AG10803 (cell line): ENCODE data around the gene BHMT2.
A peak's percentile ranks its signal among the peaks of the same experiment; 100 is the strongest.

Experiments
- DNase-seq: peaks from one replicate; pipeline ENCODE4 v3.0.0; 2010; ENCODE audit warnings: low read depth
- H3K4me3 ChIP-seq: 2 replicates; pipeline ENCODE4 v1.5.1; 2011; ENCODE audit warnings: mild to moderate bottlenecking, low read length, control low read depth
- CTCF ChIP-seq: conservative IDR thresholded peaks from 2 replicates; pipeline ENCODE4 v1.5.1; 2011; ENCODE audit warnings: mild to moderate bottlenecking, low read length, control low read depth, inconsistent platforms

Gene BHMT2

DNA sequence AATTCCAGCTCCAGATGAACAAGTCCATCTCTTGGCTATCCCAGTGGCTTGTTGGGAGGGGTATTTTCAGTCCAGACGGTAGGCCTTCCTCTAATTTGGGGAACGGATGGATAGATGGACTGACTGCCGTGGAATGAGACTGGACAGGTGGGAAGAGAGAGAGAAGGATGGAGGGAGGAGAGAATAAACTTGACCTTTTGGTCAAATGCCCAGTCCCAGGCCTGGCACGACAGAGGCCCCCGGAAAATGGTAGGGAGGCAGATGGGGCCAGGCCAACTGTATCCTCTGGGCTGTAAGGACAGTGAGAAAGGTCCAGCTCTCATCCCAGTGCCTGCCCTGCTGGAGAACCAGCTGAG is 43.1 kb downstream of the BHMT2 start:
- no peak for DNase-seq
- TF ChIP-seq CTCF, result no peak
- H3K4me3 ChIP-seq, result no peak overlapping the region

DNA sequence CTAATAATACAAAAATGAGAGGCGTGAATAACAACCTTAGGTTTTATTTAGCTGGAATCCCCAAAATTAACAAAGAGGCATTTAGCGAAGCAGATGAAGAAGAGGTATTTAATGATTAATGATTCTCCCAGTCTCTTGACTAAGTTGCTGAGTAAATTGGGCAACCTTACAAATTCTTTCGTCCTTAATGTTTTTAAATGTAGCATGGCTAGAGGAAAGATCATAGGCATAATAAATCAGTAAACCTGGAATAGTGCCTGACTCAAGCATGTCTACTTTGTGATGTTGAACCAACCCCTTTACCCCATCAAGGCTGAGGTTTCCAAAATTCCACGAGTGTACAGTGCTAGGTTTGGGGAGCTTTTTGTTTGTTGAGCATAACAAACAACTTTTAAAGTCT is 49.9 kb downstream of the BHMT2 start:
- DNase-seq, result peak; percentile 16
- H3K4me3 ChIP-seq, result no peak overlapping the region
- TF ChIP-seq CTCF, result no peak

- no peak overlapping the region for H3K4me3 ChIP-seq
- no peak for DNase-seq
- no peak for TF ChIP-seq CTCF
Measured at GRCh38 chr5:79120221-79120620, 50.7 kb downstream of the BHMT2 start.

- H3K4me3 ChIP-seq, result no peak overlapping the region
- no peak for TF ChIP-seq CTCF
- DNase-seq, result no peak
Measured at GRCh38 chr5:79122973-79123372, 53.4 kb downstream of the BHMT2 start.

- no peak overlapping the region for H3K4me3 ChIP-seq
- DNase-seq, result no peak
- TF ChIP-seq CTCF, result no peak
Measured at GRCh38 chr5:79124607-79125006, 55.0 kb downstream of the BHMT2 start.

GRCh38 chr5:79130781-79131180 is 61.2 kb downstream of the BHMT2 start:
- H3K4me3 ChIP-seq, result no peak overlapping the region

DNA sequence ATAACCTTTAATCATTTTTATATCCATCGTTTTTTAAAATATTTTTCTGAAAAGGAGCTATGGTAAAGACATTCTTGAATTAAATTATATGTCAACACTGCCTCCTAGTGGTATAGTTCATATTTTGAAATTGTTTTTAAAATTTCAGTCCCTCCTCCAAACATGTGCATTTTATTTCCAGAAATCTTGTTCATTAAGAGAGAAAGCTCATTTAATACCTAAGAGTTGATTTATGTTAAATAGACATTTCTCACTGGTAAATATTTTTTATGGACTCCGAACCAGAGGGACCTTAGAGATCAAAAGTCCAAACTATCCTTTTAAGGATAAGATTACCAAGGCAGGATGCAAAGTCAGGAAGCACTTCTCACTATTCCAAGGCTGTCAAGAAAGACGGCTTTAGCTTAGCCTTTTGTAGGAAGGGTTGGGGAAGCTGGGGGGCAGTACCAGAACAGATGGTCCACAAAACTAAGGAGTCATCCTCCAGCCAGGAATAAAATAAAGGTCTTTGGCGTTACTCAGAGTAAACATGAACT is 63.6 kb downstream of the BHMT2 start:
- peak; percentile 52 for DNase-seq
- peak overlapping the region; percentile 56 for H3K4me3 ChIP-seq
- TF ChIP-seq CTCF, result peak; percentile 48

More at GRCh38 chr5:79130781-79131180, 61.2 kb downstream of the BHMT2 start:
- no peak for DNase-seq
- no peak for TF ChIP-seq CTCF
